ENCODE measurements around the gene DMBT1. TPM values are rescaled to one million over a fixed set of nuclear protein-coding genes. Genes with fewer than 3 reads are reported as not detected.

The DMBT1 gene
- total RNA-seq (ENCODE audit: unreplicated experiment): 0.49 TPM
- long read RNA-seq: 0 reads

DNA sequence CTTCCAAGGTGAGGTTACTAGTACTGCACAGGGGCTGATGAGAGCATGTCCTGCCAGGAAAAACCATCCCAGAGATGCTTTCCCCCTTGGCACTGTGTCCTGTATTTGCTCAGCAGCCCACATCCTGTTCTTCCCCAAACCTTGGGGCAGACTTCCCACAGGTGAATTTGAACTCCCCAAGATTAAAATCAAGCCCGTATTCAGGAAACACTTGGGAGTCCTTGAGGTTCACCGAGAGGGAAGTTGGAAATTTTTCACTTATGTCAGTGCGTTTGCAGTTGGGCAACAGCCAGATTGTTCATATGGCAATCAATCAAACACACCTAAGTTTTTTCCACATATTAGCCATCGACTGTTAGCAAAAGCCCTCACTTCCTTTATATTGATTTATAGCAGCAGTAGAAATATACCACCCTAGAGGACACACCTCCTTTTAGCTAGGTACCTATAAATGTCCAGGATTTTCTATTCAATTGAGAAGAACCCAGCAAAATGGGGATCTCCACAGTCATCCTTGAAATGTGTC lies at the start of gene DMBT1:
DMBT1 (plus strand) TSS at position 476 of the 526 bp plus-strand sequence; CDS start at position 493, 17 bp downstream.
- Mint-ChIP-seq H3K36me3 (ENCODE audit: low read depth, unreplicated experiment) (peaks cover 3% of the 10 kb centered on the region), H3K4me3 (ENCODE audit: unreplicated experiment) (no peak within 1 kb of the TSS), H3K27me3 (ENCODE audit: unreplicated experiment) (peaks cover 5% of the 10 kb centered on the region), H3K27ac (ENCODE audit: unreplicated experiment) (no peak within 1 kb of the TSS), H3K9me3 (ENCODE audit: unreplicated experiment) (no peaks in the 10 kb centered on the region), H3K4me1 (ENCODE audit: unreplicated experiment) (peaks cover 17% of the 10 kb centered on the region)
- no peak for DNase-seq (ENCODE audit: low spot score)
- TF ChIP-seq, protein P1, sequence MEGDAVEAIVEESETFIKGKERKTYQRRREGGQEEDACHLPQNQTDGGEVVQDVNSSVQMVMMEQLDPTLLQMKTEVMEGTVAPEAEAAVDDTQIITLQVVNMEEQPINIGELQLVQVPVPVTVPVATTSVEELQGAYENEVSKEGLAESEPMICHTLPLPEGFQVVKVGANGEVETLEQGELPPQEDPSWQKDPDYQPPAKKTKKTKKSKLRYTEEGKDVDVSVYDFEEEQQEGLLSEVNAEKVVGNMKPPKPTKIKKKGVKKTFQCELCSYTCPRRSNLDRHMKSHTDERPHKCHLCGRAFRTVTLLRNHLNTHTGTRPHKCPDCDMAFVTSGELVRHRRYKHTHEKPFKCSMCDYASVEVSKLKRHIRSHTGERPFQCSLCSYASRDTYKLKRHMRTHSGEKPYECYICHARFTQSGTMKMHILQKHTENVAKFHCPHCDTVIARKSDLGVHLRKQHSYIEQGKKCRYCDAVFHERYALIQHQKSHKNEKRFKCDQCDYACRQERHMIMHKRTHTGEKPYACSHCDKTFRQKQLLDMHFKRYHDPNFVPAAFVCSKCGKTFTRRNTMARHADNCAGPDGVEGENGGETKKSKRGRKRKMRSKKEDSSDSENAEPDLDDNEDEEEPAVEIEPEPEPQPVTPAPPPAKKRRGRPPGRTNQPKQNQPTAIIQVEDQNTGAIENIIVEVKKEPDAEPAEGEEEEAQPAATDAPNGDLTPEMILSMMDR (IDR thresholded peaks at IDR 0.05; ENCODE audit: unreplicated experiment): no peak

DNA sequence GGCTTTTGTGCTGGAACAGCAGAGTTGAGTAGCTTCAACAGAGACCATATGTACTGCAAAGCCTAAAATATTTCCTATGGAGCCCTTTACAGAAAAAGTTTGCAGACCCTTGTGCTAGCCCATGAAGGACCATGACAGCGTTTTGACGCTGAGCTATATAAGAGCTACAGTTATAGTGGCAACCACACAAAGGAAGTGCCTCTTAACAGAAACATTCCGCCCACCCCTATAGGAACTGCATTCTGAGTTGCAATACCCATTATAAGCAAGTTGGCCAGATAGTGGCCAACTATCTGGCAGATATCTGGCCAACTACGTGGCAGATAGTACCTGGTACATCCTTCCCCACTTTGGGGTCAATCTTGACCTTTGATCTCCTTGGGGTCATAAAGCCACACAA lies 47.5 kb upstream of the DMBT1 start:
- H3K27ac Mint-ChIP-seq (ENCODE audit: unreplicated experiment): no peak overlapping the region
- no peak for DNase-seq (ENCODE audit: low spot score)
- H3K36me3 Mint-ChIP-seq (ENCODE audit: low read depth, unreplicated experiment): peaks cover 4% of the 10 kb centered on the region
- no peaks in the 10 kb centered on the region for H3K4me1 Mint-ChIP-seq (ENCODE audit: unreplicated experiment)
- H3K4me3 Mint-ChIP-seq (ENCODE audit: unreplicated experiment): no peak overlapping the region
- TF ChIP-seq, protein P1 (IDR thresholded peaks at IDR 0.05; ENCODE audit: unreplicated experiment): no peak
- H3K9me3 Mint-ChIP-seq (ENCODE audit: unreplicated experiment): no peaks in the 10 kb centered on the region
- H3K27me3 Mint-ChIP-seq (ENCODE audit: unreplicated experiment): peaks cover 7% of the 10 kb centered on the region

DNA sequence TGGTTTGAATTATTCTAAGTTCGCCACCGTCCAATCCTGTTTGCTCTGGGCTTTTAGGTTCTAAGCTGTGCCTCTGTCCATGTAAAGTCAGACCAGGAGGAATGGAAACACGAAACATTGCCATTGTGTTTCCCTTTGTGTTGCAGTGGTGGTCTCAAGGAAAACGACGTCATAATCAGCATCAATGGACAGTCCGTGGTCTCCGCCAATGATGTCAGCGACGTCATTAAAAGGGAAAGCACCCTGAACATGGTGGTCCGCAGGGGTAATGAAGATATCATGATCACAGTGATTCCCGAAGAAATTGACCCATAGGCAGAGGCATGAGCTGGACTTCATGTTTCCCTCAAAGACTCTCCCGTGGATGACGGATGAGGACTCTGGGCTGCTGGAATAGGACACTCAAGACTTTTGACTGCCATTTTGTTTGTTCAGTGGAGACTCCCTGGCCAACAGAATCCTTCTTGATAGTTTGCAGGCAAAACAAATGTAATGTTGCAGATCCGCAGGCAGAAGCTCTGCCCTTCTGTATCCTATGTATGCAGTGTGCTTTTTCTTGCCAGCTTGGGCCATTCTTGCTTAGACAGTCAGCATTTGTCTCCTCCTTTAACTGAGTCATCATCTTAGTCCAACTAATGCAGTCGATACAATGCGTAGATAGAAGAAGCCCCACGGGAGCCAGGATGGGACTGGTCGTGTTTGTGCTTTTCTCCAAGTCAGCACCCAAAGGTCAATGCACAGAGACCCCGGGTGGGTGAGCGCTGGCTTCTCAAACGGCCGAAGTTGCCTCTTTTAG lies 46.3 kb upstream of the DMBT1 start:
- H3K9me3 Mint-ChIP-seq (ENCODE audit: unreplicated experiment): no peaks in the 10 kb centered on the region
- no peak overlapping the region for H3K4me3 Mint-ChIP-seq (ENCODE audit: unreplicated experiment)
- H3K27me3 Mint-ChIP-seq (ENCODE audit: unreplicated experiment): peaks cover 8% of the 10 kb centered on the region
- DNase-seq (ENCODE audit: low spot score): no peak
- no peak overlapping the region for H3K27ac Mint-ChIP-seq (ENCODE audit: unreplicated experiment)
- H3K36me3 Mint-ChIP-seq (ENCODE audit: low read depth, unreplicated experiment): peaks cover 4% of the 10 kb centered on the region
- TF ChIP-seq, protein P1 (IDR thresholded peaks at IDR 0.05; ENCODE audit: unreplicated experiment): no peak
- H3K4me1 Mint-ChIP-seq (ENCODE audit: unreplicated experiment): no peaks in the 10 kb centered on the region

DNA sequence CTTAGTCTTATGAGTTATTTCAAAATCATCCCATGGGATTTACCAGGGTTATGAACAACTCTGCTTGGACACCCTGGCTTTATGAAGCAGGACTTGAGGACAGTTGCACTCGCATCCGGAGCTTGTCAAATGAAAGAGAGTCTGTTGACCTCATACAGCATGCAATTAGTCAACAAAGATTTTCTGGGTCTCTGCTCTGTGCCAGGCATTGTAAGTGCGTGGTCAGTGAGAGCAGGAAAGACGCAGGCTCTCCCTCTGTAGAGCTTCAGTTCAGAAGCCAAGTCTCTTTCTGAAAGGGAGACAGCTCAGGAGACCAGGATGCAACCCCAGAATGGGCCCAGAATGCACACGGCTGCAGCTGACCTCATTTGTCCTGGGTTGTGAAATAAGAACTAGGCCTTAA lies 45.5 kb upstream of the DMBT1 start:
- Mint-ChIP-seq H3K36me3 (ENCODE audit: low read depth, unreplicated experiment) (peaks cover 4% of the 10 kb centered on the region), H3K4me1 (ENCODE audit: unreplicated experiment) (no peaks in the 10 kb centered on the region), H3K9me3 (ENCODE audit: unreplicated experiment) (no peaks in the 10 kb centered on the region), H3K27ac (ENCODE audit: unreplicated experiment) (no peak overlapping the region), H3K27me3 (ENCODE audit: unreplicated experiment) (peaks cover 8% of the 10 kb centered on the region), H3K4me3 (ENCODE audit: unreplicated experiment) (no peak overlapping the region)
- TF ChIP-seq, protein P1 (IDR thresholded peaks at IDR 0.05; ENCODE audit: unreplicated experiment): no peak
- no peak for DNase-seq (ENCODE audit: low spot score)

Measured in endothelial cell (in vitro differentiated cells).